ENCODE results near the gene MUC6. TPM values are rescaled to one million over a fixed set of nuclear protein-coding genes. Genes with fewer than 3 reads are reported as not detected.

Gene MUC6
- total RNA-seq, 1 donor from 2014 or later: not detected

- H3K4me3 Mint-ChIP-seq: no peak overlapping the region
- no peak overlapping the region for H3K27ac Mint-ChIP-seq
- ChIA-PET POLR2A (no interaction called here), CTCF (no interaction called here)
- TF ChIP-seq CTCF (IDR thresholded peaks at IDR 0.05): no peak
- peaks cover 57% of the 10 kb centered on the region for H3K36me3 Mint-ChIP-seq (ENCODE audit: low read depth)
- no peaks in the 10 kb centered on the region for H3K4me1 Mint-ChIP-seq
- H3K9me3 Mint-ChIP-seq: no peaks in the 10 kb centered on the region
- ATAC-seq (ENCODE audit: low read depth) (no peak), DNase-seq (no peak)
- H3K27me3 Mint-ChIP-seq: no peaks in the 10 kb centered on the region
- intact Hi-C loops (cut with micrococcal nuclease): no loop called here
These were observed 26.5 kb downstream of the MUC6 start for GRCh38 chr11:1009991-1010390.

GRCh38 chr11:1009371-1009770 is 27.1 kb downstream of the MUC6 start:
- DNase-seq (no peak), ATAC-seq (ENCODE audit: low read depth) (no peak)
- POLR2A ChIA-PET: no interaction called here
- intact Hi-C loops (cut with micrococcal nuclease): no loop called here
- Mint-ChIP-seq H3K27me3 (no peaks in the 10 kb centered on the region), H3K4me3 (no peak overlapping the region), H3K9me3 (no peaks in the 10 kb centered on the region), H3K36me3 (ENCODE audit: low read depth) (peaks cover 63% of the 10 kb centered on the region), H3K27ac (no peak overlapping the region), H3K4me1 (no peaks in the 10 kb centered on the region)
- CTCF ChIA-PET: no interaction called here
- TF ChIP-seq CTCF (IDR thresholded peaks at IDR 0.05): no peak

- Mint-ChIP-seq H3K27ac (no peak overlapping the region), H3K9me3 (no peaks in the 10 kb centered on the region), H3K4me1 (no peaks in the 10 kb centered on the region), H3K27me3 (no peaks in the 10 kb centered on the region), H3K36me3 (ENCODE audit: low read depth) (peaks cover 69% of the 10 kb centered on the region), H3K4me3 (no peak overlapping the region)
- POLR2A ChIA-PET: no interaction called here
- intact Hi-C loops (cut with micrococcal nuclease): no loop called here
- CTCF ChIA-PET: no interaction called here
- DNase-seq (no peak), ATAC-seq (ENCODE audit: low read depth) (no peak)
- no peak for TF ChIP-seq CTCF (IDR thresholded peaks at IDR 0.05)
These were observed 27.7 kb downstream of the MUC6 start for GRCh38 chr11:1008803-1009145.

GRCh38 chr11:1008001-1008802 is 28.3 kb downstream of the MUC6 start:
- ATAC-seq (ENCODE audit: low read depth) (no peak), DNase-seq (no peak)
- Mint-ChIP-seq H3K27ac (no peak overlapping the region), H3K9me3 (no peaks in the 10 kb centered on the region), H3K27me3 (no peaks in the 10 kb centered on the region), H3K36me3 (ENCODE audit: low read depth) (peaks cover 75% of the 10 kb centered on the region), H3K4me3 (no peak overlapping the region), H3K4me1 (no peaks in the 10 kb centered on the region)
- no peak for TF ChIP-seq CTCF (IDR thresholded peaks at IDR 0.05)
- ChIA-PET POLR2A (no interaction called here), CTCF (no interaction called here)
- intact Hi-C loops (cut with micrococcal nuclease): no loop called here

- intact Hi-C loops (cut with micrococcal nuclease): no loop called here
- DNase-seq: no peak
- no peak for ATAC-seq (ENCODE audit: low read depth)
- CTCF ChIA-PET: no interaction called here
- H3K4me1 Mint-ChIP-seq: no peaks in the 10 kb centered on the region
- H3K27me3 Mint-ChIP-seq: no peaks in the 10 kb centered on the region
- TF ChIP-seq CTCF (IDR thresholded peaks at IDR 0.05): no peak
- H3K27ac Mint-ChIP-seq: no peak overlapping the region
- no peak overlapping the region for H3K4me3 Mint-ChIP-seq
- peaks cover 84% of the 10 kb centered on the region for H3K36me3 Mint-ChIP-seq (ENCODE audit: low read depth)
- H3K9me3 Mint-ChIP-seq: no peaks in the 10 kb centered on the region
- POLR2A ChIA-PET: no interaction called here
These were observed 29.2 kb downstream of the MUC6 start for GRCh38 chr11:1007279-1007678.

Measured in activated B cell treated with CpG ODN at 0.5 μM for 24 hours (primary cell).